Tibial nerve (tissue), 3 donors: ENCODE results near the gene ETF1.

ENCODE experiments used
- POLR2A ChIP-seq, 2 donors: fragments of 450-650 bp; IDR thresholded peaks; one replicate each; pipeline ENCODE4 v1.6.1; 2017; ENCODE audit warnings: antibody characterized with exemption in 2 of 2, mild to moderate bottlenecking in 2 of 2, moderate library complexity in 2 of 2
- TF ChIP-seq, protein P1 (sequence below), 5 experiments: fragments of 200-600 bp in 3 of 5; fragments of 450-650 bp in 2 of 5; sonication (generic) in 3 of 5; IDR thresholded peaks; one replicate each; pipeline ENCODE4 v1.5.1; 2016 to 2019; ENCODE audit warnings: antibody characterized with exemption in 5 of 5, mild to moderate bottlenecking in 3 of 5, moderate library complexity in 2 of 5

DNA sequence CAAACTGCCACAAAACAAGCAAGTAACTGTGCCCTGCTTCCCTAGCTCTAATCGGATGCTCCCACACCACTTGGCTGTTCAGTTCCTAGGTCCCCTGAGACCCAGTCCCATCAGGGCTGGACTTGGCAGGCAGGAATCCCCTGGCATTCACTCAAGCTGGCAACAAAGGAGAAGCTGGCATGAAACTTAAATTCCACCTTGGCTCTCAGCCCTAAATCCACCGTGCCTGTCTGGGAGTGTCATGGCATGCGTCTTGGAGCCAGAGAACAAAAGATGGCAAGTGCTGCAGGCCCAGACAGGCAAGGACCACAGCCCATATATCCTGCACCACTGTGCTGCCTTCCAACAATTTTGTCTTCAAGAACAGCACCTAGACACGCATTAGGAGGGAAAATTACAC lies 38.2 kb downstream of the ETF1 start:
- TF ChIP-seq, protein P1, sequence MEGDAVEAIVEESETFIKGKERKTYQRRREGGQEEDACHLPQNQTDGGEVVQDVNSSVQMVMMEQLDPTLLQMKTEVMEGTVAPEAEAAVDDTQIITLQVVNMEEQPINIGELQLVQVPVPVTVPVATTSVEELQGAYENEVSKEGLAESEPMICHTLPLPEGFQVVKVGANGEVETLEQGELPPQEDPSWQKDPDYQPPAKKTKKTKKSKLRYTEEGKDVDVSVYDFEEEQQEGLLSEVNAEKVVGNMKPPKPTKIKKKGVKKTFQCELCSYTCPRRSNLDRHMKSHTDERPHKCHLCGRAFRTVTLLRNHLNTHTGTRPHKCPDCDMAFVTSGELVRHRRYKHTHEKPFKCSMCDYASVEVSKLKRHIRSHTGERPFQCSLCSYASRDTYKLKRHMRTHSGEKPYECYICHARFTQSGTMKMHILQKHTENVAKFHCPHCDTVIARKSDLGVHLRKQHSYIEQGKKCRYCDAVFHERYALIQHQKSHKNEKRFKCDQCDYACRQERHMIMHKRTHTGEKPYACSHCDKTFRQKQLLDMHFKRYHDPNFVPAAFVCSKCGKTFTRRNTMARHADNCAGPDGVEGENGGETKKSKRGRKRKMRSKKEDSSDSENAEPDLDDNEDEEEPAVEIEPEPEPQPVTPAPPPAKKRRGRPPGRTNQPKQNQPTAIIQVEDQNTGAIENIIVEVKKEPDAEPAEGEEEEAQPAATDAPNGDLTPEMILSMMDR (IDR thresholded peaks at IDR 0.05), result no peak
- no peak for TF ChIP-seq POLR2A (IDR thresholded peaks at IDR 0.05)
